ENCODE data around the gene RPL34.

The RPL34 gene

DNA sequence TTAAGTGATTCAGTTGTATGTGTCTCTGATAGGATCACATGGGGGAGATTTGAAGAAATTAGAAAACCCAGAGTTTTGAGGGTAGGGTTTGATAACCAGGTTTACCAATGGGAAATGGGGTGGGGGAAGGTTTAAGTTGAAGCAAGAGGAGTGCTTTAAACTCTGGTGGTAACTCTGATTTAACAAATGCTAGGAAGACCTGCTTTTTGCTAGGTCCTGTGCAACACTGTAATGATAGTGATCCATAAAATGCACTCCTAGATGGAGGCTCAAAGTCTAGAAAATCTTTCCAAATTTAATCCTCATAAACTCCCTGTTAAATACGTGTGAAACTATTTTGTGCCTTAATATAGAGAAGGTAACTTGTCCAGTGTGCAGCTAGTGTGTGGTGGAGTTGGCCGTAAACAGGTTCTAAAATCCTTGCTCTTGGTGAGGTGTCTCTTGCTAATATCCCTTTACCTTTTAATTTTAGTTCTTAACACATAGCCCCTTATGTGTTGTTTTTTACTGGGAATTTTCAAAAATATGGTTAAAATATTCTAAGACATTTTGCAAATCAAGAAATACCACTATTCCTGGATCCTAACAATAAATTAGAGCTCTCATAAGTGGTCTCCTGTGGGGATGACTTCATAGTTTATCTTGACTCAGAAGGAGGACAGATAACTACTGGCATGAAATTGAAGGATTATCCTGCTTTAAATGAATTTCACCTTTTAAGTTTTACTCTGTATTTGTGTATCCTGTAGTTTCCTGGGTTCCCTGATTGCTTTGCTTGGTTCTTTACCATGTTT, 4.1 kb downstream of the RPL34 start:
- DNase-seq = no peak

DNA sequence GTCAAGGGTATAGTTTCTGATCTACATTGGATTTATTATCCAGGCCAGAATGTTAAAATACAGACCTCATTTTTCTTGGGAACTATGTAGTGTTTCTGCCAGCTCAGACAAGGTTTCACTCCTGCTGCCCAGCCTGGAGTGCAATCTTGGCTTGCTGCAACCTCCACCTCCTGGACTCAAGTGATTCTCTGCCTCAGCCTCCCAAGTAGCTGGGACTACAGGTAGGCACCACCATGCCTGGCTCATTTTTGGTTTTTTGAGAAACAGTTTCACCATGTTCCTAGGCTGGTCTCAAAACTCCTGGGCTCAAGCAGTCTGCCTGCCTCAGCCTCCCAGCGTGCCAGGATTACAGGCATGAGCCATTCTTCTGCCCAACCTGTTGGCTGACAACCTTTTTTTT, 5.7 kb downstream of the RPL34 start:
- DNase-seq = no peak

DNA sequence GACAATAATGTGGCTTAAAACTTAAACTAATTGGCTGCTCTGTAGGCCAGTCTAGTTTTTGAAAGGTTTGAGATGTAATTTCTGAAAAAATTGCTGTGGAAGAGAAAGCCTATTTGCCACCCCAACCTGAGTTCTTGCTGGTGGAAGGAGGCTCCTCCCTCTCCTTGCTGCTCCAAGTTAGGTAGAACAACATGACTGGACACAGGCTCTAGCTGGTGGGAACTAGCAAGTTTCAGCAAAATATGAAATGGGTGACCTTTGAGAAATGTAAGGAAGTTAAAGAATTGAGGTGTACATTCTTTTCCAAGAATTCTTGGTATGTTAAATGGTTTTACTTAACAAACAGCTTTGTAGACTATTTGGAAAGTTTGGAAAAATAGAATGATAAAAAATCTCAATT, 8.0 kb downstream of the RPL34 start:
- DNase-seq = no peak

DNA sequence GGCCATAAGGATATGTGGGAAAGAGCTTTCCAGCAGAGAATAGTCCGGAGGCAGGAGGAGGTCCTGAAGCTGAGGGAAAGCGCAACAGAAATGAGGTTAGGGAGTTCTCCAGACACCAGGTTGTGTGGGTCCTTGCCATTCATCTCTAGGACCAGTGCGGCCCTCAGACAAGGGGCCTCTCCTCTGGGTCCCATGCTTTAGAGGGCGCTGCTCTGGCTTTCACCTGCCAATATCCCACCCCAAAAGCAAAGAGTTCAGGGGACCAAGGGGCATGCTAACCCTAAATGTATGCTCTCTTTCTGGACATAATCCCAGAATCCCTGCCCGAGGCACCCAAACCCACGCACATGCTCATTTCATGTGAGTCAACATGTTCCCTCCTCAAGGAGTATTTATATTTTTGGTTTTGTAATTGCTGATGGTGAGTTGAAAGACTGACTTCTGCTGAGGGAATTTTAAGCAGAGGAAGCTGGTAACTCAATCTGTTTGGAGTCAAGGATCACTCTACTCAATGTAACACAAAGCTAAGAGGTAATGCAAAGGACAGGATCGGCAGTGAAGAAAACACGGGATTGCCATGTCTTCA, 14.8 kb downstream of the RPL34 start:
- no peak for DNase-seq

DNA sequence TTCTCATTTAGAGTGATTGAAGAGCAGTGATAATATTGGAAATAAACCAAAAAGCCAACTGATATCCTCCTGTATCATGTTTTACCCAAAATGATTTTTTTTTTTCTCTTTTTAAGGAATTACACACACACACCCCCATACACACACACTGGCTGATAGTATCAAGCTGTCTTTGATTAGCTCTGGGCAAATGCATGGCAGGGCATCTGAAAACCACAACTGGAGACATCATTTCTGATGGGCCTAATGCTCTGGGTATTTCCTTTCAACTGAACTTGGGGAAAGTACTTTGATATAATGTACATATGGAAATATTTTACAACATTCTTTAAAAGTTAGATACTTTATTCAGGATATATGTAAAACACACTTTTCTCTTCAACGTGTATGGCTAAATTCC, 15.9 kb downstream of the RPL34 start:
- DNase-seq = no peak

DNA sequence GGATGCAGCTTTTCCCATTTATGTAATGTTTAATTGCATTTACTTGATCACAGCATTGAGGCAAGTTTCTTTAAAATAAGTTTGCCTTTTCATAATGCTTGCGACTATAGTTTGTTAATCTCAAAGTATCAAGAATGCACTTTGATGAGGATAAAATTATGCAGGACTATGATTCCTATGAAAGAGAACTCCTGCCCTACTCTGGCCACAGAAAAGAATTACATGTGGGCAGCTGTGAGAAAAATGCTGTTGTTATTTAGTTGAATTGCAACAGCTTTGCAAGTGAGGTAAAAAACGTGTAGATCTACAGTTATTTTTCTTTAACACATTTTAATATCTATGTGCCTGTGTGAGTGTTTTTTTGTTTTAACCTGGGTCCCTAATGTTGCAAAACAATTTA, 17.5 kb downstream of the RPL34 start:
- DNase-seq = no peak

DNA sequence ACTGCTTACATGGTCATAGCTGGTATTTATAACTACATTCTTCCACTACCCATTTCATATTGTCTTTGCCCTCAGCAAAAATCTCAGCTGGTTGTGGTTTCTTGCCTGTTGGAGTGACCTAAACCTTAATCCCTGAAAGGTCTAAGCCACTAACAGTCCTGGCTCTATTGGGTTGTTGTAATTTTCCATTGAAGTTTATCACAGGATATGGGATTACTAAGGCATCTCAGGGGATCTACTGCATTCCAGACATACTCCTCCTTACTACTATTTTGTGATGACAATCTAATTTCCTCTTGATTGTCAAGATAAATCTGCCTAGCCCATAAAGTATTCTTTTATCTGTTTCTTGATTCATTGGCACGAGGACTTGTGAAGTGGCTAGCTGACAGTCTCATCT, 23.9 kb downstream of the RPL34 start:
- no peak for DNase-seq

DNA sequence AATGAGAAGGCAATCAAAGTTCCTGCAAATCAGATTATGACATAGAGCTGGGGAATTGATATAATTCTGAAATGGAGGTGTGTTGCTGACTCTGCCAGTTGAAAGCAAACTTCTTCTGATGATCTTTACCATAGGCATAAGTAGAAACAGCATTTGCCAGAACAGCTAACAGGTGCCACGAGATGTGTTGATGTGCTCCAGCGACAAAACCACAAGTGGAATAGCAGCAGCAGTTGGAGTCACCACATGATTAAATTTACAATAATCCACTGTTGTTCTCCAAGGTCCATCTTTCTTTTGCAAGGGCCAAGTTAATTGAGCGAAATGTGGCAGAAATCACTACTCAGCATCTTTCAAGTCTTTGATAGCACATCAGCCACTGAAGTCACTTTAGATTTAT, 26.3 kb downstream of the RPL34 start:
- DNase-seq = no peak

DNA sequence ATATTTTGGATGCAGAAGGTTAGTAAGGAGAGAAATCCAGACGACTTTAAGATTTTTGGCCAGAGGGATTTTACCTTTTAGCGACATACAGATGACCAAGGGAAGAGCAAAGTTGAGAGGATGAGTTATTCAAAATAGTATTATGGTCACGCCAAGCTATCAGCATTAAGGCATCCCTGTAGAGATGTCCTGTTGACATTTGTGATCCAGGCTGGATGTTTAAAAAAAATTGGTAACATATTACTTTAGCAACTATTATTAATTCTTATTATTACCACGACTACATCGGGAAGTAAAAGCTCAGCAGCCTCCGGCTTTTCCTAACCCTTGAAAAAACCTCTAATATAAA, 29.5 kb downstream of the RPL34 start:
- DNase-seq = no peak

DNA sequence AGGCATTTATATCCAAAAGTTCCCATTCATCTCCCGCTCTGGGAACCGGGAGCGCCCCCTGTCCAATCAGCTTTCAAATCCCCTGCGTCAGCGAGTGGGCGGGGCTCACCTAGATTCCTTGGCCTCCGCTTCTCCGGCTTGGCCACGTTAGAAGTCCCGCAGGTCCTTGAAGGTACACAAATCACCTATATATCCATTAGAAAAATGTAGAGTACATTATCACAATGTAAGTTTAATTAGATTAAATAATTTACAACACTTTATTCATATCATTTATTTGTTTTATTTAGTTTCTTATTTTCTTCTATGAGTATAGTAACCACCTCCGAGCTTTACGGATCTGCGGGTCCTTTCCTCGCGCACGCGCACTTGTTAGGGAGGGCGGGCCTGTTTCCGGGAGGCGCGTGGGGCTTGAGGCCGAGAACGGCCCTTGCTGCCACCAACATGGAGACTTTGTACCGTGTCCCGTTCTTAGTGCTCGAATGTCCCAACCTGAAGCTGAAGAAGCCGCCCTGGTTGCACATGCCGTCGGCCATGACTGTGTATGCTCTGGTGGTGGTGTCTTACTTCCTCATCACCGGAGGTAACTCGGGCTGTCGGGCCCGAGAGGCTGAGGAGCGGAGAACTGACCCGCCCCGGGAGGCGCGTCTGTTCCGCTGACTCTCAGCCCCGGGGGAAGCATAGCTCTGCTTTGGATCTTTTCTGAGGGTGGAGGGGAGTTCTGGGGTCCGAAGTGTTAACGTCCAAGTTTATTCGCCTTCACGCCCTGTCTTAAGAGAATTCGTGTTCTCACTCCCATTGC, 30.0 kb downstream of the RPL34 start, which contains the start of gene OSTC:
TSS of gene OSTC (plus strand) at position 388 of the 802 bp plus-strand sequence. CDS start at position 445, 57 bp downstream.
- DNase-seq = peak; percentile 94

DNA sequence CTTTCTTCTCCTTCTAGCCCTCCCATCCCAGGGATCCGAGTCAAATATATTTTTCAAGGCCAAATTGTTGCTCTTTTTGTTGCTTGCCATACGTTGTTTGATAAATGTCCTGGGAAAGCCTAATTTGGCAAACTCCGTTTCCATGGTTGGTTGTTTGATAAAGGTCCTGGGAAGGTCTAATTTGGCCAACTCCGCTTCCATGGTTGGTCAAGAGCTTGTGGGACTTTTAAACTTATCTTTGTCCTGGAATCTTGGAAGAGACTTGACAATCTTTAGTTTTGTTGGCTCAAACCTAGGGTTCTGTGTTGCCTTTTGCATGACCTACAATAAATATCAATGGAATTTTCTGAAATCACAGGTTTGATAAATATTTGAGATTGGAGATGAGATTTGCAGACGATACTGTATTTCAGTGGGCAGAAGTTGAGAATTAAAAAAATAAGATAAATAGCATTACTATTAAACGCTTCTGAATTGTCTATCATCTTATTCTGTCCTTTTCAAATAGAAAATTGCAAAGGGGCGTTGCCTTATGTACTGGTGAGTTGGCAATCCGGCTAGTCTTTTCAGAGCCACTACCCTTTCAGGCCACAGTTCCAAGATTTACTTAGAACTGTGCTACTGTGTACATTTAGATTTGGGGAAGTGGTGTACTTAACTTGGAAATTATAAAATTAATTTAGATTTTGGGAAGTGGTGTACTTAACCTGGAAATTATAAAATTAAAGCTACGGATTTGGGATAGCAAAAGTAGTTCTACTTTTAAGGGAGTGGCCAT, 30.8 kb downstream of the RPL34 start:
- no peak for DNase-seq

DNA sequence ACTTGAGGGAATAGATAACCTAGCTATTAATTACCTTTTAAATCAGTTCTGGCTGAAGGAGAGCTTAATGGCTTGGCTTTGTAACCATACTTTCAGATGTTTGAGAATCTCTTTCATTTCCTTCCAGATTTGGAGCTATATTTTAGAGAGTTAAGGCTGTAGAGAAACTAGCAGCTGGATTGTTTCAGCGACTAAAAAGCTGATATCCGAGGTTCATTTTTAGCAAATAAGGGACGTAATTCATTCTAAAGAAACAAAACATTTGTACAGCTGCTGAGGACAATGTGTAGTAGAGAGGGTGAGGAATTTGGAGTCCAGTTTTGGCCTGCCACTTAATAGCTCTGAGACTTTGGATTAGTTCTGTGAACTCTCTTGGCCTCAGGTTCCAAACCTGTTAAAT, 42.3 kb downstream of the RPL34 start:
- DNase-seq = no peak

DNA sequence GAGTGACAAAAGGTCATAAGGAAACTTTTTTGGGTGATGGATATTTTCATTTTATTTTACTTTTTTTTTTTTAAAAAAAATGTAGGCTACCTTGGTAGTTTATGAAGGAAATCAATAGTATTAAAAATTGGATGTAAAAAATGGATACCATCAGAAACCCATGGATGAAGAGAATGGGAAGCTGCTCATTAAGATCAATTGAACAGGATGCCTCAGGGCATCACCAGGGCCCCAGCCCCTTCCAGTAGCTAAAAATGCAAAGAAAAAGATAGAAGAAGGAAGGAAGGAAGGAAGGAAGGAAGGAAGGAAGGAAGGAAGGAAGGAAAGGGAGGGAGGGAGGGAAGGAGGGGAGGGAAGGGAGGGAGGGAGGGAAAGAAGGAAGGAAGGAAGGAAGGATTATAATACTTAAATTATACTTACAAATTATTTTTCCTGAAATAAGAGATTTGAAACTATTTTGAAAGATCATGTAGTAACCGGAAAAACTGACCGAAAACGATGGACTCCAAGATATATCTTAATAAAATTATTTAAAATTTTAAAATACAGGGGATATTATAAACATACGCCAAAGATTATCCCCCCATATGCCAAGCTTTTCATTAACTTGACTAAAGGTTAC, 54.1 kb downstream of the RPL34 start:
- no peak for DNase-seq

All from DMS153 (cell line).